Peyer's patch (tissue), 4 donors: Measurements from ENCODE around the gene RHOXF2.
"Not testable (repeated sequence)": the region's sequence is repeated elsewhere in the genome, so short reads cannot be mapped to it uniquely, and the experiment has no call there.

Experiments
- CTCF ChIP-seq, 6 experiments: fragments of 450-650 bp in 4 of 6; fragments of 200-600 bp in 2 of 6; sonication (generic) in 1 of 6; IDR thresholded peaks; one replicate each; pipeline ENCODE4 v1.5.1; 2017 to 2019; ENCODE audit warnings: antibody characterized with exemption in 6 of 6, mild to moderate bottlenecking in 3 of 6, moderate library complexity in 1 of 6
- POLR2A ChIP-seq, 2 donors: fragments of 450-650 bp; IDR thresholded peaks; one replicate each; pipeline ENCODE4 v1.5.1; 2017; ENCODE audit warnings: antibody characterized with exemption in 2 of 2, mild to moderate bottlenecking in 2 of 2, moderate library complexity in 2 of 2

DNA sequence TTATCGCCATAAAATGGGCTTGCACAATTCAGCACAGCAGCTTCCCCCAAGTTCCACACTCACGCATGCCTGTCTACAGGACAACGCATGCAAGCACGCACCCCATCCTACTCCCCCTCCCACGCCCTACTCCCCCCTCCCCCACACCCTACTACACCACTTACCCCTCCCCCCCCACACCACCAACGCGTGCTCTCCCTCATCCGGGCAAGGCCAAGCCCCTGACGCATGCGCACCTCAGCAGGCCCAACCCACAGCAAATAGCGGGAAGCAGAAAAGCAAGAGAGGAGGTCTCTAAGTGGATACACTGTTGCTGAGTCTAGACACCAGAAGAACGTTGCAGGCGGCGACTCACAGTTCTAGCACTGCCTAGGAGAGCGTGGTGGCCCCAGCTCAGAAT is at the start of gene RHOXF2:
- TF ChIP-seq CTCF, POLR2A (IDR thresholded peaks at IDR 0.05): not testable (repeated sequence)
